Pons (tissue), 1 donor: ENCODE data around the gene TMEM178B.

ENCODE experiments used
- DNase-seq: peaks from one replicate; pipeline ENCODE4 v3.0.0-alpha.2; 2016; ENCODE audit warnings: low spot score

The TMEM178B gene

GRCh38 chr7:141225916-141226618 lies 152.2 kb downstream of the TMEM178B start:
- no peak for DNase-seq

- no peak for DNase-seq
These were observed 153.6 kb downstream of the TMEM178B start for GRCh38 chr7:141227454-141227853.

- no peak for DNase-seq
These were observed 154.6 kb downstream of the TMEM178B start for GRCh38 chr7:141228482-141228881.

- peak; percentile 61 for DNase-seq
These were observed 157.3 kb downstream of the TMEM178B start for GRCh38 chr7:141231018-141231792.

- DNase-seq, result no peak
These were observed 158.6 kb downstream of the TMEM178B start for GRCh38 chr7:141232286-141233051.

GRCh38 chr7:141234335-141235105 lies 160.7 kb downstream of the TMEM178B start:
- no peak for DNase-seq

GRCh38 chr7:141235656-141236055 lies 161.8 kb downstream of the TMEM178B start:
- no peak for DNase-seq

GRCh38 chr7:141238596-141239243 lies 164.9 kb downstream of the TMEM178B start:
- no peak for DNase-seq

GRCh38 chr7:141239661-141240060 lies 165.8 kb downstream of the TMEM178B start:
- no peak for DNase-seq

- DNase-seq, result no peak
These were observed 168.7 kb downstream of the TMEM178B start for GRCh38 chr7:141242568-141242967.

GRCh38 chr7:141243368-141243767 lies 169.5 kb downstream of the TMEM178B start:
- DNase-seq, result no peak

GRCh38 chr7:141244435-141244834 lies 170.6 kb downstream of the TMEM178B start:
- no peak for DNase-seq

- no peak for DNase-seq
These were observed 172.6 kb downstream of the TMEM178B start for GRCh38 chr7:141246426-141246825.

GRCh38 chr7:141251180-141251579 lies 177.3 kb downstream of the TMEM178B start:
- DNase-seq, result no peak

- no peak for DNase-seq
These were observed 178.1 kb downstream of the TMEM178B start for GRCh38 chr7:141251957-141252356.

GRCh38 chr7:141257597-141257996 lies 183.7 kb downstream of the TMEM178B start:
- no peak for DNase-seq

GRCh38 chr7:141258559-141258958 lies 184.7 kb downstream of the TMEM178B start:
- no peak for DNase-seq

GRCh38 chr7:141262101-141263090 lies 188.5 kb downstream of the TMEM178B start:
- DNase-seq, result peak; percentile 52

GRCh38 chr7:141263508-141263907 lies 189.6 kb downstream of the TMEM178B start:
- DNase-seq, result no peak

- no peak for DNase-seq
These were observed 190.1 kb downstream of the TMEM178B start for GRCh38 chr7:141263983-141264382.
